HG02798 (cell line): ENCODE results near the gene UNC13C.
"Not testable (repeated sequence)": the region's sequence is repeated elsewhere in the genome, so short reads cannot be mapped to it uniquely, and the experiment has no call there.

ENCODE experiments used
- ATAC-seq: cut with Tn5 transposase; IDR thresholded peaks from one replicate; pipeline ENCODE4 v1.9.1; 2021; ENCODE audit warnings: mild to moderate bottlenecking; ENCODE audit not compliant: unreplicated experiment, poor library complexity

UNC13C gene

GRCh38 chr15:54410481-54410880 is 432.2 kb downstream of the UNC13C start:
- ATAC-seq, result no peak

- ATAC-seq, result no peak
Observed at GRCh38 chr15:54424171-54424570, 445.9 kb downstream of the UNC13C start.

GRCh38 chr15:54428596-54428995 is 450.4 kb downstream of the UNC13C start:
- ATAC-seq, result no peak

GRCh38 chr15:54450288-54450687 is 472.0 kb downstream of the UNC13C start:
- not testable (repeated sequence) for ATAC-seq

- no peak for ATAC-seq
Observed at GRCh38 chr15:54456413-54456812, 478.2 kb downstream of the UNC13C start.

GRCh38 chr15:54462511-54462913 is 484.3 kb downstream of the UNC13C start:
- no peak for ATAC-seq

- peak; percentile 57 for ATAC-seq
Observed at GRCh38 chr15:54481819-54482218, 503.6 kb downstream of the UNC13C start.

- ATAC-seq, result no peak
Observed at GRCh38 chr15:54482251-54482650, 504.0 kb downstream of the UNC13C start.

GRCh38 chr15:54500330-54500729 is 522.1 kb downstream of the UNC13C start:
- no peak for ATAC-seq

- ATAC-seq, result no peak
Observed at GRCh38 chr15:54502416-54503075, 524.3 kb downstream of the UNC13C start.

GRCh38 chr15:54504695-54505094 is 526.5 kb downstream of the UNC13C start:
- ATAC-seq, result no peak

- no peak for ATAC-seq
Observed at GRCh38 chr15:54506977-54507524, 528.8 kb downstream of the UNC13C start.

- no peak for ATAC-seq
Observed at GRCh38 chr15:54514601-54515000, 536.4 kb downstream of the UNC13C start.

- no peak for ATAC-seq
Observed at GRCh38 chr15:54515664-54516582, 537.7 kb downstream of the UNC13C start.

- ATAC-seq, result no peak
Observed at GRCh38 chr15:54517366-54517765, 539.1 kb downstream of the UNC13C start.

GRCh38 chr15:54518156-54518882 is 540.1 kb downstream of the UNC13C start:
- ATAC-seq, result peak; percentile 31

GRCh38 chr15:54519577-54519976 is 541.3 kb downstream of the UNC13C start:
- ATAC-seq, result peak; percentile 72

- no peak for ATAC-seq
Observed at GRCh38 chr15:54520616-54521015, 542.4 kb downstream of the UNC13C start.

GRCh38 chr15:54521206-54521605 is 543.0 kb downstream of the UNC13C start:
- ATAC-seq, result no peak

GRCh38 chr15:54528021-54528420 is 549.8 kb downstream of the UNC13C start:
- no peak for ATAC-seq

GRCh38 chr15:54540721-54541120 is 562.5 kb downstream of the UNC13C start:
- no peak for ATAC-seq
